Aorta (tissue), 5 donors: ENCODE data around the gene UPF1. TPM values are rescaled to one million over a fixed set of nuclear protein-coding genes. Genes with fewer than 3 reads are reported as not detected.
A peak's percentile ranks its signal among the peaks of the same experiment; 100 is the strongest.
"Not testable (repeated sequence)": the region's sequence is repeated elsewhere in the genome, so short reads cannot be mapped to it uniquely, and the experiment has no call there.

Experiments used
- ATAC-seq: fragments of 200-7000 bp; cut with Tn5 transposase; one replicate; pipeline ENCODE4 v1.9.1; 2022; ENCODE audit warnings: moderate library complexity; ENCODE audit not compliant: low FRiP score
- DNase-seq, 2 donors: peaks; one replicate each; pipeline ENCODE4 v3.0.0-alpha.2; 2020
- H3K27ac ChIP-seq, 2 donors: one replicate each; pipeline ENCODE4 v1.5.1; 2013; ENCODE audit warnings: low read length in 2 of 2, mild to moderate bottlenecking in 2 of 2, moderate library complexity in 2 of 2, control low read depth in 1 of 2, inconsistent platforms in 1 of 2, low read depth in 1 of 2
- H3K27me3 ChIP-seq, 2 donors: one replicate each; pipeline ENCODE4 v1.6.1; 2013; ENCODE audit warnings: control low read depth in 1 of 2, low read length in 1 of 2, mild to moderate bottlenecking in 1 of 2, moderate library complexity in 1 of 2; ENCODE audit not compliant: insufficient read depth in 2 of 2, control insufficient read depth in 1 of 2
- H3K36me3 ChIP-seq, 2 donors: one replicate each; pipeline ENCODE4 v1.6.1; 2013; ENCODE audit warnings: control low read depth in 1 of 2, low read length in 1 of 2, mild to moderate bottlenecking in 1 of 2; ENCODE audit not compliant: insufficient read depth in 2 of 2, control insufficient read depth in 1 of 2
- H3K4me1 ChIP-seq, 2 donors: one replicate each; pipeline ENCODE4 v1.6.1; 2013; ENCODE audit warnings: low read length in 2 of 2, control low read depth in 1 of 2, mild to moderate bottlenecking in 1 of 2, moderate library complexity in 1 of 2; ENCODE audit not compliant: insufficient read depth in 2 of 2, control insufficient read depth in 1 of 2
- H3K4me3 ChIP-seq, 2 donors: one replicate each; pipeline ENCODE4 v1.5.1; 2013; ENCODE audit warnings: low read length in 2 of 2, control low read depth in 1 of 2, mild to moderate bottlenecking in 1 of 2
- H3K9me3 ChIP-seq: one replicate; pipeline ENCODE4 v1.6.1; 2013; ENCODE audit warnings: mild to moderate bottlenecking, low read length; ENCODE audit not compliant: control insufficient read depth
- WGBS, 2 donors: extraction: QIAGEN DNeasy Blood & Tissue Kit; methylation state at CpG; one replicate each; pipeline ENCODE4 v1.1.7; 2013; 5-methylcytosine and 5-hydroxymethylcytosine counted together
- intact Hi-C, 2 donors: fragments of 100-400 bp; cut with DNase I; formaldehyde crosslinking; loops; one replicate each; pipeline versions ENCODE4 v1.14.2 to v1.15.0; 2022
- polyA plus RNA-seq, 2 donors: library from polyadenylated mRNA; stranded (reverse); fragments of 200-250 nt; gene quantifications; one replicate each; pipeline ENCODE4 v1.2.3, GENCODE V29; 2013
- total RNA-seq, 2 donors: library from RNA; stranded (reverse); fragmentation: NEBNext Ultra II Directional; extraction: Animal tissue kit (Norgen Biotek cat#: 25700); gene quantifications; one replicate each; pipeline ENCODE4 v1.2.1, GENCODE V29; 2021
- donor health status: healthy with polysubstance abuse.
- donor health status: Bipolar disorder and iron deficiency.
- donor health status: DM: no; HTN: no; CAD: no.
- donor health status: DM: no; HTN: no; CAD: no.
- donor health status: DM: yes; HTN: yes; CAD: no.

UPF1 gene
- total and polyA plus RNA-seq, 4 donors, result 16.5 to 75.6 (median 47.1) TPM

DNA sequence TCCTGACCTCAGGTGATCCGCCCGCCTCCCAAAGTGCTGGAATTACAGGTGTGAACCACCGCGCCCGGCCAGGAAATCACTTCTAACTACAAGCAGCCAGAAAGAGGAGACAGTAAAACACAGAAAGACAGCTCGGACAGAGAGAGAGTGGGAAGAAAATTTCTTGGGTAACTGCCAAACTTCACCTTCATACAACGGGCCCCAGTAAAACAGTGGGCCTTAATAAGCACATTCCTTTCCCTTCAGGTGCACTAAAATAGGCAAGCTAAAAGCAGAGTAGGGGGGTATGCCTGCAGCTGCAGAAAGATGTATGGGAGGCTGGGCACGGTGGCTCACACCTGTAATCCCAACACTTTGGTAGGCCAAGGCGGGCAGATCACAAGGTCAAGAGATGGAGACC lies 85.8 kb downstream of the UPF1 start:
- ATAC-seq, H3K4me3 ChIP-seq, intact Hi-C loops, H3K27me3 ChIP-seq, H3K27ac ChIP-seq, H3K36me3 ChIP-seq, H3K9me3 ChIP-seq, H3K4me1 ChIP-seq: not testable (repeated sequence)
- 84 to 88% methylated on average over 9 of the region's 9 CpGs for WGBS, 2 donors
- peak in 1 of 2 donors; percentile 63 for DNase-seq

Other genes starting within 250 kb of the UPF1 start
- gene REX1BD, start 243.2 kb upstream of the UPF1 start, total RNA-seq, result 10 to 100 TPM; 33.3 to 67.1 TPM
- gene REX1BD, start 243.2 kb upstream of the UPF1 start, polyA plus RNA-seq, result 100 to 1,000 TPM in 1 of 2 donors, 10 to 100 TPM in 1; 22.9 to 192 TPM
- 10 to 100 TPM; 34.3 to 92.5 TPM for gene CRLF1, start 225.2 kb upstream of the UPF1 start, total RNA-seq
- gene CRLF1, start 225.2 kb upstream of the UPF1 start, polyA plus RNA-seq, result 1,000 to 10,000 TPM in 1 of 2 donors, 100 to 1,000 TPM in 1; 317 to 1,029 TPM
- 1 to 10 TPM in 1 of 2 donors, under 1 TPM in 1; 0.97 to 8.9 TPM for gene TMEM59L, start 219.1 kb upstream of the UPF1 start, total RNA-seq
- 1 to 10 TPM; 3.0 to 8.5 TPM for gene TMEM59L, start 219.1 kb upstream of the UPF1 start, polyA plus RNA-seq
- gene KLHL26, start 194.9 kb upstream of the UPF1 start, total RNA-seq, result 10 to 100 TPM; 12.1 to 19.2 TPM
- gene KLHL26, start 194.9 kb upstream of the UPF1 start, polyA plus RNA-seq, result 1 to 10 TPM; 1.9 to 7.1 TPM
- gene CRTC1, start 148.3 kb upstream of the UPF1 start, total RNA-seq, result 10 to 100 TPM in 1 of 2 donors, 1 to 10 TPM in 1; 9.5 to 16.5 TPM
- gene CRTC1, start 148.3 kb upstream of the UPF1 start, polyA plus RNA-seq, result 10 to 100 TPM in 1 of 2 donors, 1 to 10 TPM in 1; 3.6 to 11.9 TPM
- gene COMP, start 40.7 kb upstream of the UPF1 start, total RNA-seq, result 100 to 1,000 TPM in 1 of 2 donors, 10 to 100 TPM in 1; 15.8 to 142 TPM
- gene COMP, start 40.7 kb upstream of the UPF1 start, polyA plus RNA-seq, result 10 to 100 TPM in 1 of 2 donors, 1 to 10 TPM in 1; 9.8 to 14.4 TPM
- gene CERS1, start 64.2 kb downstream of the UPF1 start, total RNA-seq, result 1 to 10 TPM in 1 of 2 donors, under 1 TPM in 1; 0.49 to 3.3 TPM
- gene CERS1, start 64.2 kb downstream of the UPF1 start, polyA plus RNA-seq, result 1 to 10 TPM in 1 of 2 donors, under 1 TPM in 1; 0.51 to 1.3 TPM
- gene COPE, start 87.4 kb downstream of the UPF1 start, total RNA-seq, result 100 to 1,000 TPM; 121 to 130 TPM
- gene COPE, start 87.4 kb downstream of the UPF1 start, polyA plus RNA-seq, result 100 to 1,000 TPM; 166 to 180 TPM
- gene DDX49, start 87.8 kb downstream of the UPF1 start, total RNA-seq, result 10 to 100 TPM; 25.0 to 32.2 TPM
- 10 to 100 TPM; 38.2 to 51.4 TPM for gene DDX49, start 87.8 kb downstream of the UPF1 start, polyA plus RNA-seq
- gene HOMER3, start 109.3 kb downstream of the UPF1 start, total RNA-seq, result 10 to 100 TPM; 23.6 to 29.5 TPM
- 10 to 100 TPM; 38.9 to 59.9 TPM for gene HOMER3, start 109.3 kb downstream of the UPF1 start, polyA plus RNA-seq
- 10 to 100 TPM; 61.0 to 93.1 TPM for gene SUGP2, start 201.6 kb downstream of the UPF1 start, total RNA-seq
- gene SUGP2, start 201.6 kb downstream of the UPF1 start, polyA plus RNA-seq, result 10 to 100 TPM in 1 of 2 donors, 1 to 10 TPM in 1; 7.4 to 61.3 TPM
- 10 to 100 TPM; 11.7 to 13.1 TPM for gene ARMC6, start 201.6 kb downstream of the UPF1 start, total RNA-seq
- gene ARMC6, start 201.6 kb downstream of the UPF1 start, polyA plus RNA-seq, result 10 to 100 TPM in 1 of 2 donors, 1 to 10 TPM in 1; 8.8 to 13.2 TPM
- gene SLC25A42, start 232.0 kb downstream of the UPF1 start, total RNA-seq, result 10 to 100 TPM in 1 of 2 donors, 1 to 10 TPM in 1; 9.4 to 10.3 TPM
- gene SLC25A42, start 232.0 kb downstream of the UPF1 start, polyA plus RNA-seq, result 10 to 100 TPM in 1 of 2 donors, 1 to 10 TPM in 1; 3.8 to 12.5 TPM